HUDEP-2 (cell line): Measurements from ENCODE around the gene COPS9.

Experiments
- DNase-seq, 76 experiments: peaks; one replicate each; lab custom pipeline; 2025; ENCODE audit not compliant: unreplicated experiment in 76 of 76; lab: John Stamatoyannopoulos, UW

The COPS9 gene

GRCh38 chr2:240137596-240138253 lies 1.6 kb upstream of the COPS9 start:
- DNase-seq, result no peak

- DNase-seq, result no peak
Observed at GRCh38 chr2:240136671-240137292, 677 bp upstream of the COPS9 start.

GRCh38 chr2:240135706-240136012 lies 446 bp downstream of the COPS9 start:
- DNase-seq, result peak in 1 of 76 experiments; percentile 25

- no peak for DNase-seq
Observed at GRCh38 chr2:240134956-240135520, 1.1 kb downstream of the COPS9 start.

GRCh38 chr2:240134466-240134865 lies 1.6 kb downstream of the COPS9 start:
- DNase-seq, result no peak

- no peak for DNase-seq
Observed at GRCh38 chr2:240133401-240133800, 2.7 kb downstream of the COPS9 start.

- no peak for DNase-seq
Observed at GRCh38 chr2:240132651-240132980, 3.5 kb downstream of the COPS9 start.

GRCh38 chr2:240131941-240132650 lies 4.0 kb downstream of the COPS9 start:
- peak in 1 of 76 experiments; percentile 4 for DNase-seq

GRCh38 chr2:240131296-240131695 lies 4.8 kb downstream of the COPS9 start:
- DNase-seq, result no peak

- no peak for DNase-seq
Observed at GRCh38 chr2:240130393-240131195, 5.5 kb downstream of the COPS9 start.

- no peak for DNase-seq
Observed at GRCh38 chr2:240129731-240130392, 6.2 kb downstream of the COPS9 start.

- no peak for DNase-seq
Observed at GRCh38 chr2:240129311-240129710, 6.8 kb downstream of the COPS9 start.

GRCh38 chr2:240128608-240129145 lies 7.4 kb downstream of the COPS9 start:
- DNase-seq, result no peak

GRCh38 chr2:240127911-240128607 lies 8.0 kb downstream of the COPS9 start:
- no peak for DNase-seq

GRCh38 chr2:240127191-240127750 lies 8.8 kb downstream of the COPS9 start:
- DNase-seq, result no peak

- DNase-seq, result no peak
Observed at GRCh38 chr2:240126731-240127130, 9.4 kb downstream of the COPS9 start.

- DNase-seq, result no peak
Observed at GRCh38 chr2:240125742-240126141, 10.4 kb downstream of the COPS9 start.

GRCh38 chr2:240124651-240125030 lies 11.5 kb downstream of the COPS9 start:
- no peak for DNase-seq

- no peak for DNase-seq
Observed at GRCh38 chr2:240123821-240124650, 12.1 kb downstream of the COPS9 start.
